Brain pericyte (primary cell): ENCODE results near the gene ATP6AP1.

ENCODE experiments used
- DNase-seq: peaks from one replicate; pipeline ENCODE4 v3.0.0-alpha.2; 2012; ENCODE audit warnings: low read depth, low spot score

The ATP6AP1 gene

DNA sequence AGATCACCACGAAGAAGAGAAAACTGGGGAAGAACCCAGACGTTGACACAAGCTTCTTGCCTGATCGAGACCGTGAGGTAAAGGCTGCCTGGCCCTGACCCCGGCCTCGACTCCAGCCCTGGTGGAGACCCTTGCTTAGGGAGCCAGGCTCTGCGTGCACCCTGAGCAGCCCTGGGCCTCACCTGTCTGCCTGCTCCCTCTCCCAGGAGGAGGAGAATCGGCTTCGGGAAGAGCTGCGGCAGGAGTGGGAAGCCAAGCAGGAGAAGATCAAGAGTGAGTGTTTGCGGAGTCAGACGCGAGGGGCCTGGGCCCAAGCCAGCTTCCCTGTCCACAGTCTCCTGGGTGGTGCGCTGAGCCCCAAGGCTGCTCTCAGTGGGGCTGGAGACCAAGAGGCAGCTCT is 20.0 kb downstream of the ATP6AP1 start:
- no peak for DNase-seq

DNA sequence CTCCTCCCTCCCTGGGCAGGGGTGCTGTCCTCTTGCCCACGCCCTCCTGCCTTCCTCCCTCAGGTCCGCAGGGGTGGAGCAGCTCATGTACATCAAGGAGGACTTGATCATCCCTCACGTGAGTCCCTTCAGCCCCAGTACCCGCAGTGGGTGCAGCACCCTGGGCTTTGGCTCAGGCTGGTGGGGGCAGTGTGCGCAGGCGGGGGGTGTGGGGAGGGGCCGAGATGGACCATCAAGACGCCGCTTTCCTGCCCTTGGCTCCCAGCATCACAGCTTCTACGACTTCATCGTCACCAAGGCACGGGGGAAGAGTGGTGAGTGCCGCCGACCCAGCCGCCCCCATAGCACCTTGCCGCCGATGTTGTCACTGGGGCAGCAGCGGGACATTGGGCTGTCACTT is 21.1 kb downstream of the ATP6AP1 start:
- no peak for DNase-seq

GRCh38 chrX:154450312-154450711 is 21.8 kb downstream of the ATP6AP1 start:
- no peak for DNase-seq

DNA sequence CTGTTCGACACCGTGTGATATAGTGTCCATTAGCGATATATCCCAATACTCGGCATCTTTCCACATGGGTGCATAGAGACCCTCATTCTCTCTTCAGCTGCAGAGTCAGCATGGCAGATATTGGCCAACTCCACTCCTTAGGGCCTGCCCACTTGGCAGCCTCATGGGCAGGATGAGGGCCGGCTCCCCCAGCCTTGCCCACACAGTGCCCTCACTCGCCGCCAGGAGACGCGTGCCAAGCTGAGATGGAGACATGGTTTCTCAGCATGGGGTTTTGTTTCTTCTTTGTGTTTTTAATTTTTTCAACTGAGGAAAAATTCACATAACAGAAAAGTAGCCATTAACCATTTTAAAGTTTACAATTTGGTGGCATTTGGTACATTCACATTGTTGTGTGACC is 24.3 kb downstream of the ATP6AP1 start:
- DNase-seq, result no peak

DNA sequence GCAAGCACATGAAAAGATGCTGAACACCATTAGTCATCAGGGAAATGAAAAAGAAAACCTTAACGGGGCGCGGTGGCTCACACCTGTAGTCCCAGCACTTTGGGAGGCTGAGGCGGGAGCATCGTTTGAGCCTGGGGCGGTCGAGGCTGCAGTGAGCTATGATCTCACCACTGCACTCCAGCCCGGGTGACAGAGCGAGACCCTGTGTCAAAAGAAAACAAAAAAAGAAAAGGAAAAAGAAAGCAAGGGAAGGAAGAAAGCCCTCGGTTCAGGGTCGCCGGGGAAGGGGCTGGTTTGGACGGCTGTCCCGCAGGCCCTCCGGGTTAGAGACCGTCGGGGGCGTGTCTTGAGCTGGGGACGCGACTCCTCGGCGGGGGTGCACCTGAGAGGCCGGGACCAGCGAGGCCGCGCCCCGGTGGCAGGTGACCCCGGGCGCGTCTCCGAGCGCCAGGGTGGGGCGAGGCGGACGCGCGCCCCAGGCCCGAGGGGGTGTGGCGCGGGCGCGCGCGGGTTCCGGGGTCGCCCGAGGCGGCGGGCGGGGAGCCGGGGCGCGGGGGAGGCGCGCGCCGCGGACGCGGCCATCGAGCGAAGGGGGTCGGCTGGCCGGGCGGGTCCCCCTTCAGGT is 29.1 kb downstream of the ATP6AP1 start:
- DNase-seq, result no peak

DNA sequence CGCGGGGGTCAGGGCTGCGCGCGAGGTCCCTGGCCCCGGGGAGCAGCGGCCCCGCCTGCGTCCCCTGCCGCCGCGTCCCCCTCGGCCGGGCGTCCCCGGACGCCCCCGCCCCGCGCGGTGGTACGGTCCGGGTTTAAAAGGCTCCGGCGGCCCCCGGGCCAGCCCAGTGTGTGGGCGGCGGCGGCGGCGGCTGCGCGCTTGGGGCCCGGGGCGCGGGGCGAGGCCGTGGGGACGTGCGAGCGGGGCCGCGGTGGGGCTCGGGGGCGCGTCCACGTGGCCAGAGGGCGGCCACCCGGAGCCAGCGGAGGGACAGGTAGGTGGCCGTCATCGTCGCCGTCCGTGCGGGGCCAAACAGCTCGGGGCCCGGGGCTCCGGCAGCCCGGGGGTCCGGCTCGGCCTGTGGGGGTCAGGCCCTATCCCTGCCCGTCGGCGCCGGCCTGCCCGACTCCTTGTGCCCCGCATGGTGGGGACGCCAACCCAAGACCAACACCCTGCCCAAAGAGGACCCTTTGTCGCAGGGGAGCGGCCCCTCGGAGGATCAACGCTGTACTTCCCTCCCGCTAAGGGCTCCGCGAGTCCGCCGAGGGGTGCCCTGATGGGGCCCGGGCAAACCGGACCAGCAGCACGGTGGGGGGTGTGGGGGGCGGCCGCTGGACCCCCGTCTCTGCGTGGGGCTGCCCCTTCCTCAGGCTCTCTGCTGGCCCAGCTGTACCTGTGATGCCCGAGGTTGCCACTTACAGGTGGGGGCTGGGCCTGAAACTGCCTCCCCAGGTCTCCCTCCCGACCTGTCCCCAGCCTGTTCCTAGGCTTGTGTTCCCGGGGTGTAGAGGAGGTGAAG is 29.9 kb downstream of the ATP6AP1 start, which contains the start of gene PLXNA3:
TSS of gene PLXNA3 (plus strand) at position 166 of the 838 bp plus-strand sequence. CDS start 1,903 bp downstream, outside the sequence.
- DNase-seq, result no peak

DNA sequence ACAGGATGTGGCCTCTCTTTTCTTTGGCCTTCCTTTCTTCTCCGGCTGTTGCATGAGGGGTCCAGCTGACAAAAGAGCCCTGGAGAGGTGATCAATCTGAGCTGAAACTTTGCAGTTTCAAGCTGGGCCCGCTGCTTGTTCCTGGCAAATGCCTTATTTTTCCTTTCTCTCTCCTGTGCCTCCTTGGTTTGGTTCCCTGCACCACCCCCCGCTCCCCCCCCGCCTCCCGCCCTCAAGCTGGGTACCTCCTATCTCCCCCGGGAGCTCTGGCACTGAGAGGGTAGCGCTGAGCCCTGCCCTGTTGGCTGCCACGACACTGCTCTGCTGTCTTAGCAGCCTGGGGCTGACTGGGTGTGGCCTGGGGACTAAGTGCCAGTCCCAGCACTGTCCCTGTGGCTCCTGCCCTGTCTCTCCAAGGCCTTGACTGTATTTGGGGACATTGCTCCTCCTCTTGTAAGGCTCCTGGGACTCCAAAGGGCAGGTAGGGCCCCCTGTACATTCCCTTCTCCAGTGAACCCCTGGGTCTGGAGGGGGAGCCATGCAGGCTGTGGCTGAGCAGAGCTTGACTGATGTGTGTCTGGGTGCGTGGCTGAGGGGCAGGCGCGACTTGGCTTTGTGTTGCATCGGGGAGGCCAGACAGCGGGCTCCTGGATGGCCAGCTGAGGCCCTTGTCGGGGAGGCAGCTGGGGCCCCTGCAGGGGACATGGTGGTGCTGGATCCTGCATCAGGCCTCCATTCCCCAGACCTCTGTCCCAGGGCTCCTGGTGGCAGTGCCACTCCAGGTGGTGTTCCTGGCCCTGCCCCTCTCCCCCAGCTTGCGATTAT is 30.7 kb downstream of the ATP6AP1 start:
- DNase-seq, result no peak

GRCh38 chrX:154459832-154460231 is 31.4 kb downstream of the ATP6AP1 start:
- no peak for DNase-seq

- no peak for DNase-seq
These were observed 31.8 kb downstream of the ATP6AP1 start for GRCh38 chrX:154460326-154460725.

GRCh38 chrX:154462396-154462795 is 33.9 kb downstream of the ATP6AP1 start:
- no peak for DNase-seq

GRCh38 chrX:154463611-154464220 is 35.2 kb downstream of the ATP6AP1 start:
- DNase-seq, result no peak

DNA sequence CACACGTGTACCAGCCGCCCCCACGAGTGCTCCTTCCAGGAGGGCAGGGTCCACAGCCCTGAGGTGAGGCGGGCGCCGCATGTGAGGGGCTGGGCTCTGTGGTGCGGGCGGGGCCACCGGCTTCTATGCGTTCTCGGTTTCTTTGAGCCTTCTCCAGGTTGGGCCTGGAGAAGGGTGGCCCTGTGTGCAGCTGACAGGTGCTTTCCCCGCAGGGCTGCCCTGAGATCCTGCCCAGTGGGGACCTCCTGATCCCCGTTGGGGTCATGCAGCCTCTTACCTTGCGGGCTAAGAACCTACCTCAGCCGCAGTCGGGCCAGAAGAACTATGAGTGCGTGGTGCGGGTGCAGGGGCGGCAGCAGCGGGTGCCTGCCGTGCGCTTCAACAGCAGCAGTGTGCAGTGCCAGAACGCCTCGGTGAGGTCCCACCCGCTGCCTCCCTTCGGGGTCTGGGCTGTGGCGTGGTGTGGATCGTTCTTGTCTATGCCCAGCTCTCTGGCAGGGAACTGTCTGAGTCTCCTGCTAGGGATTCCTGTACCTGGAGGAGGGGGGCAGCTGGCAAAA is 36.4 kb downstream of the ATP6AP1 start:
- no peak for DNase-seq

DNA sequence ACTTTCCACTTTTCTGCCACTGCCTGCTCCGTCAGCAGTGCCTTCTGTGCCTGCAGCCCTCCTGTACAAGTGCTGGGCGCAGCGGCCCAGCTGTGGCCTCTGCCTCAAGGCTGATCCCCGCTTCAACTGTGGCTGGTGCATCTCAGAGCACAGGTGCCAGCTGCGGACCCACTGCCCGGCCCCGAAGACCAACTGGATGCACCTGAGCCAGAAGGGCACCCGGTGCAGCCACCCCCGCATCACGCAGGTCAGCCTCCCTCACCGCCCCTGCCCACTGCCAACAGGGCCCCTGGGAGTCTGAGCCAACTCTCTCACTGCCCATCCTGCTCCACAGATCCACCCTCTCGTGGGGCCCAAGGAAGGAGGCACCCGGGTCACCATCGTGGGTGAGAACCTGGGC is 37.1 kb downstream of the ATP6AP1 start:
- DNase-seq, result no peak

GRCh38 chrX:154466036-154466435 is 37.6 kb downstream of the ATP6AP1 start:
- DNase-seq, result no peak

DNA sequence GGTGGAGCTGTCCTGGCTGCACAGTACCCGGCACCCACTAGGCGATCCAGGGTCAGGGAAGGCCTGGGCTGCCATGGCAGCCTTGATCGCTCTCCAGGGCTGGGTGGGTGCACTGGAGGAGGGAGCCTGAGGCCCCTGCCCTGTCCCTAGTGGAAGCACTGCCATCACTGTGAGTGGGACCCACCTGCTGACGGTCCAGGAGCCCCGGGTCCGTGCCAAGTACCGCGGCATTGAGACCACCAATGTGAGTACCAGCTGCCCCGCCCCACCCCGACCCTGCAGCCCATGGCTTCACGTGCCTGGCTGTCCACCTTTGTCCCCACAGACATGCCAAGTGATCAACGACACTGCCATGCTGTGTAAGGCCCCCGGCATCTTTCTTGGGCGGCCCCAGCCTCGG is 38.4 kb downstream of the ATP6AP1 start:
- no peak for DNase-seq

DNA sequence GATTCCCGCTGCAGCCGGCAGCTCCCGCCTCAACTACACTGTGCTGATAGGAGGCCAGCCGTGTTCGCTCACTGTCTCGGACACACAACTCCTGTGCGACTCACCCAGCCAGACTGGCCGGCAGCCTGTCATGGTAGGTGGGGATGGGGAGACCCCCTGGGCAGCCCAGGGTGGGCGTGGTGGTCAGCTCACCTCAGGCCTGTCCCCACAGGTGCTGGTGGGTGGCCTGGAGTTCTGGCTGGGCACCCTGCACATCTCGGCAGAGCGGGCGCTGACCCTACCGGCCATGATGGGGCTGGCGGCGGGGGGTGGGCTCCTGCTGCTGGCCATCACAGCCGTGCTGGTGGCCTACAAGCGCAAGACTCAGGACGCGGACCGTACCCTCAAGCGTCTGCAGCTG is 39.1 kb downstream of the ATP6AP1 start:
- no peak for DNase-seq

DNA sequence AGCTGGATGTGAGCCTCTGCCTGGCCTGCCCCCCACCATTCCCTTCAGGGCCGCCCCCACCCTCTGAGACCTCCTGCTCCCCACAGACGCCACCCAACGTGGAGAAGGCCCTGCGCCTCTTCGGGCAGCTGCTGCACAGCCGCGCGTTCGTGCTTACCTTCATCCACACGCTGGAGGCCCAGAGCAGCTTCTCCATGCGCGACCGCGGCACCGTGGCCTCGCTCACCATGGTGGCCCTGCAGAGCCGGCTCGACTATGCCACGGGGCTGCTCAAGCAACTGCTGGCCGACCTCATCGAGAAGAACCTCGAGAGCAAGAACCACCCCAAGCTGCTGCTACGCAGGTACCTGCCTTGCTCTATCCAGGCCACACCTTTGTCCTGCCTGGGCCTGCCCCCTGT is 39.7 kb downstream of the ATP6AP1 start:
- DNase-seq, result no peak

DNA sequence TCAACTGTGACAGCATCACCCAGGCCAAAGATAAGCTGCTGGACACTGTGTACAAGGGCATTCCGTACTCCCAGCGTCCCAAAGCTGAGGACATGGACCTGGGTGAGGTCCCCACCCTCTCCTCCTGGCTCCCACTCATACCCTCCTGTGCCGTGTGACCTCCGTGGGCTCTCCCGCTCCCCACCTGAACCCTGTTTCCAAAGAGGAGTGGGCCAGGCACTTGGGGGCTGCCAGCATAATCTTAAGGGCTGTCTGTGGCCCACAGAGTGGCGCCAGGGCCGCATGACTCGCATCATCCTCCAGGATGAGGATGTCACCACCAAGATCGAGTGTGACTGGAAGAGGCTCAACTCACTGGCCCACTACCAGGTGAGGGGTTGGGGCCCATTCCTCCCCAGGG is 40.6 kb downstream of the ATP6AP1 start:
- no peak for DNase-seq

DNA sequence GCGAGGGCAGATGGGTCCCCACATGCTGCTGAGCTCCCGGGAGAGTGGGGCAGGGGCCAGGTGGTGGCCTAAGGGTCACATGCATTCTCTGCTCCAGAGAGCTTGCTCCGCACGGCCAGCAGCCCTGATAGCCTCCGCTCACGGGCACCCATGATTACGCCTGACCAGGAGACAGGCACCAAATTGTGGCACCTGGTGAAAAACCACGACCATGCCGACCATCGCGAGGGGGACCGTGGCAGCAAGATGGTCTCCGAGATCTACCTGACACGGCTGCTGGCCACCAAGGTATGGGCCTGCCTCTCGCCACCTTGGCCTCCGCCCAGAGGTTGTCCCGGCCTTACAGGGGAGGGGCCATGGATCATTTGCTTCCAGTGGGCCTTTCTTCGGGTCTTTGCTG is 41.4 kb downstream of the ATP6AP1 start:
- no peak for DNase-seq

DNA sequence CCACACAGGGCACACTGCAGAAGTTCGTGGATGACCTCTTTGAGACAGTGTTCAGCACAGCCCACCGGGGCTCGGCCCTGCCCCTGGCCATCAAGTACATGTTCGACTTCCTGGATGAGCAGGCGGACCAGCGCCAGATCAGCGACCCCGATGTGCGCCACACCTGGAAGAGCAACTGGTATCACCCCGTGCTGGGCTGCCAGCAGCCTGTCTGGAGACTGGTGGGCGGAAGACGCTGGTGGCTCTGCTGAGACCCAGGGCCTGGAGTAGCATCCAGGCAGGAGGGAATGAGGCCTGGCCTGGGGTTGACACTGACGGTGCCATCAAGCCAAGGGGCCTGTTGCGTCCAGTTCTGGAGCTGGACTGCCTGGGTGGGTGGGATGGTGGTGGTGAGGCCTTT is 42.0 kb downstream of the ATP6AP1 start:
- no peak for DNase-seq

GRCh38 chrX:154470914-154471568 is 42.6 kb downstream of the ATP6AP1 start:
- DNase-seq, result no peak
